Skeletal muscle cell (primary cell): ENCODE results near the gene SNAPC5.
A peak's percentile ranks its signal among the peaks of the same experiment; 100 is the strongest.
"Not testable (repeated sequence)": the region's sequence is repeated elsewhere in the genome, so short reads cannot be mapped to it uniquely, and the experiment has no call there.

Experiments used
- DNase-seq: peaks from one replicate; pipeline ENCODE4 v3.0.0-alpha.2; 2010; ENCODE audit warnings: low read depth
- H3K4me3 ChIP-seq: 2 replicates; pipeline ENCODE4 v1.5.1; 2011; ENCODE audit warnings: low read depth, mild to moderate bottlenecking, control low read depth, low read length, moderate library complexity

SNAPC5 gene

DNA sequence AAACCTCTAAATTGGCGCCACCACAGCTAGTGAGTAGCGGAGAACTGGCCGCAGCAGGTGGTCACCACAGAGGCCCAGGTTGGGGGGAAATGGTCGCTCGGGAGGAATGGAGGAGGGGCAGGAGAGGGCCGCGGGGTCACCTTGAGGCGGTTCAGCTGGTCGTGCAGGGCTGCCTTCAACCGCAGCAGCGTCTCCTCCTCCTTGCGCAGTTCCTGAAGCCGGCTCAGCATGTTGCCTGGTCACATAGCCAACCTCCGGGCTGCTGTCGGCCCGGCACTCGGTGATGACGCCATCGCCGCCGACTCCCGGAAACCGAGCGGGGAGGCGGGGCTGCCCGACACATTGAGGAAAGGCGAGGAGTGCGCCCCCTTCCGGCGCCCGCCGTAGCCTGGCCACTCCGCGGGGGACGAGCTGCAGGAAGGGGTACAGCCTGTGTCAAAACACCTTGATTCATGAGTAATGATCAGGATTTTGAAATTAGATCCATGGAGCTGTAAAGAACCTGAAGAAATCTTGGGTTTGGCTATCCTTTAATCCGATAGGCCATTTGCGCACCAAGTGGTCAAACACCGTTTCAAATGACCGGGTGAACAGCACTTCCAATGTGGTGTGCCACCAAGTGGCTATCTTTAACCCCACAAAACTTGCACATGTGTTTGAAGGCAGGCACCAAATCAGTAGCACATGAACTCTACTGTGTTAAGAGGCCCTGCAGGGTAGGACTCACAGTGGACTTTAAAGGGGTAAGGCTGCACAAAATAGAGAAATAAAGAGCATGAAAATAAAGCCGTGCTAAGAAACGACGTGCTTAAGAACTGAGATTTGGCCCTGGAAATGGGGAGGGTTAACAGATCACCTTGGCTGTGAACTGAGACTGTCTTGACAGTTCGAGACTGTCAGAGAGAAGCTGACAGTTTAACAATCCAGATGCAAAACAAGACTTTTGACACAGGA lies at the start of gene SNAPC5:
TSS of gene SNAPC5 (minus strand) at position 261 of the 954 bp plus-strand sequence. CDS start at position 230, 31 bp downstream.
- peak; percentile 79 for DNase-seq
- peak within 1 kb of the TSS; percentile 67 for H3K4me3 ChIP-seq

DNA sequence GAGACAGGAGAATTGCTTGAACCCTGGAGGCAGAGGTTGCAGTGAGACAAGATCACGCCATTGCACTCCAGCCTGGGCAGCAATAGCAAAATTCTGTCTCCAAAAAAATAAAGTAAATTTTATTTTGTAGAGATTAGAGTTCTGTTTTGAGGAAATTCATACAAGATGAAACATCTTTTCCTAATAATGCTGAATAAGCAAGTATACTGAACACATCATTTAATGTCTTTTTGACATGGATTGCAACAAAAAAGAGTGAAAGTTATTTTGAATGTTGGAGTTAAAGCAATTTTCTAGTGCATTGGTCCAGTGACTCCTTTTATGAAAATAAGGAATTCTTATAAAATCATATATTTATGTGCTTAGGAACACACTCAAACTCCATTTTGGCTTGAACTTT lies 47.7 kb upstream of the SNAPC5 start:
- no peak for DNase-seq
- no peak overlapping the region for H3K4me3 ChIP-seq

DNA sequence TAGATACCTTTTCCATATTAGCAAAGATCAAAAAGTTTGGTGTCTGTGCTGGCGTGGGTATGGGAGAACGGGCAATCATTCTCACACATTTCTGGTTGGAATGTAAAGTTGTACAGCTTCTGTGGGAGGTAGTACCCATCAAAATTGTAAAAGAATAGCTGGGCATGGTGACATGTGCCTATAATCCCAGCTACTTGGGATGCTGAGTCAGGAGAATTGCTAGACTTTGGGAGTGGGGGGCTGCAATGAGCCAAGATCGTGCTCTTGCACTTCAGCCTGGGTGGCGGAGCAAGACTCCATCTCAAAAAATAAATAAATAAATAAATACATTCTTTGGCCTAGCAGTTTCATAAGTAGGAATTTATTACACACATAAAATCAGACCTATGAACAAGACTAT lies 45.3 kb upstream of the SNAPC5 start:
- H3K4me3 ChIP-seq: no peak overlapping the region
- no peak for DNase-seq

- no peak for DNase-seq
These were observed 37.5 kb upstream of the SNAPC5 start for GRCh38 chr15:66535056-66535455.

GRCh38 chr15:66524838-66525237 lies 27.3 kb upstream of the SNAPC5 start:
- H3K4me3 ChIP-seq: no peak overlapping the region
- DNase-seq: no peak

More at GRCh38 chr15:66535056-66535455, 37.5 kb upstream of the SNAPC5 start:
- no peak overlapping the region for H3K4me3 ChIP-seq

DNA sequence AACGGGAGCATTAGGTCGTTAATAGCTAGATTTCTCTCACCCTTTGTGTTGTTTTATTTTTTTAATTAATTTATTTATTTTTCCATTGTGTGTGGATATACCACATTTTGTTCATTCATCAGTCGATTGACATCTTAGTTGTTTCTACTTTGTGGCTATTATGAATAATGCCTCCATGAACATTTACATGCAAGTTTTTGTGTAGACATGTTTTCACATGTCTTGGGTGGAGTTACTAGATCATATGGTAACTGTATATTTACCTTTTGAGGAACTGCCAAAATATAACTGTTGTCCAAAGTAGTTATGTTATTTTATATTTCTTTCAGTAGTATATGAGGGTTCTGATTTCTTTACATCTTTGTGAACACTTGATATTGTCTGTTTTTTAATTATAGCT lies 26.4 kb upstream of the SNAPC5 start:
- no peak overlapping the region for H3K4me3 ChIP-seq
- DNase-seq: no peak

DNA sequence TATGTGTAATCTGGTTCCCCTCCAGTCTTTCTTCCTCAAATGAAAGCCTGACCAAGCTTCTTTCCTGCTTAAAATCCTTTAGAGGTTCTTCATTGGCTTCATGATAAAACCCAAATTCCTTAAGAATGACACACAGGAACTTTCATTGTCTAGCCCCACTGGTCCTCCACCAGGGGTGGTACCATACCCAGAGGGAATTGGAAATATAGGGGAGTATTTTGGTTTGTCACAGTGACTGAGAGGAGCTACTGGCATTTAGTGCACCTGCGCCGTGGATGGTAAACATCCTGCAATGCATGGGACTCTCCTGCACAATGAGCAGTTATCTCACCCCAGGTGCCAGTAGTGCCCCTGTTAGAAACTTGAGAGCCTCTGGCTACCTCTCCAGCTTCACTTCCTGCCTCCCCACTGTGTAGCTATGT lies 18.4 kb upstream of the SNAPC5 start:
- DNase-seq: no peak
- H3K4me3 ChIP-seq: no peak overlapping the region

DNA sequence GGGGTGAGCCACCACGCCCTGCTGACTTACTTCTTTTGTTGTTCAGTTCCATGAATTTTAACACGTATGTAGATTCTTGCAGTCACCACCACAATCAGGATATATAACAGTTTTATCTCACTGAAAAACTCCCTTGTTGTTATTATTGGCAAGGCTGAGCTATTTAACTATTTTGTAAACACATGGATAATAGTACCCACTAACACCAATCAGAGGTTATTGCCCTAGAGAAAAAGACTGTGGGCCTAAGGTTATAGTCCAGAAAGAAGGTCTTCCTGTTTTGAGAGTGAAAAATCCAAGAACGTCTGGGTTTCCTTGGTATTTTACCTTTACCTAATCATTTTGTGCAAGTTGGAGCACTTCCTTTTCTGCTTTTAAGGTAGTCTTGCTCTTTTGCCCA lies 17.0 kb upstream of the SNAPC5 start:
- H3K4me3 ChIP-seq: no peak overlapping the region
- DNase-seq: no peak

GRCh38 chr15:66508293-66508883 lies 10.8 kb upstream of the SNAPC5 start:
- DNase-seq: no peak
- H3K4me3 ChIP-seq: no peak overlapping the region

- peak overlapping the region; percentile 97 for H3K4me3 ChIP-seq
These were observed 8.3 kb upstream of the SNAPC5 start for GRCh38 chr15:66505818-66506217.

GRCh38 chr15:66505430-66505811 lies 7.9 kb upstream of the SNAPC5 start:
- H3K4me3 ChIP-seq: peak overlapping the region; percentile 97
- peak; percentile 24 for DNase-seq

More at GRCh38 chr15:66505818-66506217, 8.3 kb upstream of the SNAPC5 start:
- no peak for DNase-seq

GRCh38 chr15:66504563-66505429 lies 7.2 kb upstream of the SNAPC5 start, which contains the start of the genes RPL4 and ZWILCH:
Gene RPL4, minus strand, starts transcription at chr15:66504855. Its CDS starts 65 bp downstream, at chr15:66504790.
Gene ZWILCH, plus strand, starts transcription at chr15:66505326. Its CDS starts 13 bp downstream, at chr15:66505339.
- H3K4me3 ChIP-seq: peak within 1 kb of the TSS; percentile 97
- peak; percentile 50 for DNase-seq

DNA sequence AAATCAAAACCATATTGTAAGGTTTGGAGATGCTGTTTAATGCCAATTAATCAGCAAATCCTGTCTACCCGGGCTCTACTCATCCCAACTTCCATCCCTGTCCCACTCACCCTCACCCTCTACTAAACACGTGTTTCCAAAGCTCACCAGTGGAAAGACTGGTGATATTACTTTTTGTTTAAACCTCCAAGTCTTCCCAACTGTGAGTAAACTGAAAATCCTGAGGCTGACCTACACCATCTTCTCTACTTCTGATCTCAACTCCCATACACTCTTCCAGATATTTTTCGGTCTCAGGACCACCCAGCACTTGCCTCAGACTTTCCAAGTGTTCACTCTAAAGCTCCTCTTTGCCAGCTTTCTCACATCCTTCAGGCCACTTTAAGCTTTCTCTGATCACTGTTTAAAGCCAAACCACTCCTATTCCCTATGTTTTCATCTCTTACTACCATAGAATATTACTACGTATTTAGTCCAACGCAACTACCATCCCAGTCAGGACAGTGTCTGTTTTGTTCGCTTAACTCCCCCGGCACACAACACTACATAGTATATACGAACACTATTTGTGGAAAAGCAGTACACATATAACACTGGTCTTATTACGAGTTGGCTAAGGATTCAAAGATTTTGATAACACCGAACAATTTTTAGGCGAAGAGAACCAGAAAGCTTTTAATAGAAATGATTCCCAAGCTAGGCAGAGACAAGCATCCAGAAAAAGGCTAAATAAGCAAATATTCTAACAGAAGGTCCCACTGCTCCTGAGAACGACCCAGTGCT lies 6.4 kb upstream of the SNAPC5 start:
- DNase-seq: no peak
- H3K4me3 ChIP-seq: peak overlapping the region; percentile 97

GRCh38 chr15:66503041-66503648 lies 5.6 kb upstream of the SNAPC5 start:
- peak overlapping the region; percentile 97 for H3K4me3 ChIP-seq
- not testable (repeated sequence) for DNase-seq

- peak overlapping the region; percentile 97 for H3K4me3 ChIP-seq
These were observed 4.9 kb upstream of the SNAPC5 start for GRCh38 chr15:66502491-66502890.

GRCh38 chr15:66500346-66500745 lies 2.8 kb upstream of the SNAPC5 start:
- not testable (repeated sequence) for DNase-seq, H3K4me3 ChIP-seq

More at GRCh38 chr15:66502491-66502890, 4.9 kb upstream of the SNAPC5 start:
- no peak for DNase-seq

DNA sequence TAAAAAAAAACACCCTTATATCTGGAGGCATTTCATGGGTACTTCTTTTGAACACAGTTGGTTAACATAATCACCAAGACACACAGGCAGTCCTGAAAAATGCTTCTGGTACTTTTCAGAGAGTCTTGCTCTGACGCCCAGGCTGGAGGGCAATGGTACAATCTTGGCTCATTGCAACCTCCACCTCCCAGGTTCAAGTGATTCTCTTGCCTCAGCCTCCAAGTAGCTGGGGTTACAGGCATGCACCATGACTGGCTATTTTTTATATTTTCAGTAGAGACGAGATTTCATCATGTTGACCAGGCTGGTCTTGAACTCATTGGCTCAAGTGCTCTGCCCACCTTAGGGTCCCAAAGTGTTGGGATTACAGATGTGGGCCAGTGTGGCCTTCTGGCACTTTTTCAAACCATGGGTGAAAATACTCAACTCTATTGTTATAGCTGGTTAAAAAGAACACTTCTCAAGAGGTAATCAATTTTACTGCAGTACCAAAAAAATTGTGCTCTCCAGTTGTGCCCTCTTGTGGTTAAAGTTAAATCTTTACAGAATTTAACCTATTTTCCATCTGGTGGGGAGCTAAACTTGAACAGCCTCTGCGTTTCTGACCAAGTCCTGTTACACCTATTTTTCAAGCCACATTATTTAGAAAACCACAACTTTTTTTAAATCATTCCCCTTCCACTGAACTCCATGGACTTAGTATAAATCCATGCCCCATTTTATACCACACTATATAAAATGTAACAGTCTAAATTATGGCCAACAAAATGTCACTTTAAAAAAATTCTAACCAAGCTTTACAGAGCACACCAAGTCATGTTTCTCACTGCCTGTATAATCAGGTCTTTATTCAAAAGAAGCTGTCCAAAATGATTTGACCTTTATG lies 1.2 kb upstream of the SNAPC5 start:
- no peak overlapping the region for H3K4me3 ChIP-seq
- DNase-seq: no peak
